Karpas-422 (cell line): ENCODE results near the gene FUBP1. TPM values are rescaled to one million over a fixed set of nuclear protein-coding genes. Genes with fewer than 3 reads are reported as not detected.
"Not testable (repeated sequence)": the region's sequence is repeated elsewhere in the genome, so short reads cannot be mapped to it uniquely, and the experiment has no call there.

ENCODE experiments used
- DNase-seq: peaks from one replicate; pipeline ENCODE4 v3.0.0-alpha.2; 2015
- H2AFZ ChIP-seq: fragments of 200-600 bp; sonication (generic); 2 replicates; pipeline ENCODE4 v1.6.1; 2014; ENCODE audit warnings: antibody characterized with exemption, low read length, mixed read lengths
- H3K27ac ChIP-seq: fragments of 200-600 bp; sonication (generic); 2 replicates; pipeline ENCODE4 v1.5.1; 2014; ENCODE audit warnings: mild to moderate bottlenecking, low read length, moderate library complexity
- H3K27me3 ChIP-seq: fragments of 200-600 bp; sonication (generic); 2 replicates; pipeline ENCODE4 v1.6.1; 2014; ENCODE audit warnings: low read length, mixed read lengths
- H3K36me3 ChIP-seq: fragments of 200-600 bp; sonication (generic); 2 replicates; pipeline ENCODE4 v1.6.1; 2014; ENCODE audit warnings: low read length, mixed read lengths; ENCODE audit not compliant: insufficient read depth
- H3K4me1 ChIP-seq: fragments of 200-600 bp; sonication (generic); 2 replicates; pipeline ENCODE4 v1.6.1; 2014; ENCODE audit warnings: mild to moderate bottlenecking, low read length, mixed read lengths
- H3K4me2 ChIP-seq: fragments of 200-600 bp; sonication (generic); 2 replicates; pipeline ENCODE4 v1.6.1; 2014; ENCODE audit warnings: low read length, low read depth, mild to moderate bottlenecking; ENCODE audit not compliant: poor library complexity, severe bottlenecking
- H3K4me3 ChIP-seq: fragments of 200-600 bp; sonication (generic); 2 replicates; pipeline ENCODE4 v1.5.1; 2014; ENCODE audit warnings: mild to moderate bottlenecking, antibody characterized with exemption, low read length, mixed read lengths
- H3K79me2 ChIP-seq: fragments of 200-600 bp; sonication (generic); 2 replicates; pipeline ENCODE4 v1.6.1; 2014; ENCODE audit warnings: mild to moderate bottlenecking, low read length, mixed read lengths
- H3K9ac ChIP-seq: fragments of 200-600 bp; sonication (generic); 2 replicates; pipeline ENCODE4 v1.6.0; 2014; ENCODE audit warnings: low read length
- H3K9me2 ChIP-seq: fragments of 200-600 bp; sonication (generic), shearing (Covaris generic); replicated peaks from 2 replicates; pipeline ENCODE4 v1.6.0; 2014; ENCODE audit warnings: mild to moderate bottlenecking, low read length, moderate library complexity; ENCODE audit not compliant: insufficient read depth
- H3K9me3 ChIP-seq: fragments of 300-700, 200-600 bp; sonication (generic); 2 replicates; pipeline ENCODE4 v1.6.1; 2014; ENCODE audit warnings: low read length, mixed read lengths
- H4K20me1 ChIP-seq: fragments of 200-600 bp; sonication (generic); 2 replicates; pipeline ENCODE4 v1.6.1; 2014; ENCODE audit warnings: mild to moderate bottlenecking, antibody characterized with exemption, low read length, low read depth; ENCODE audit not compliant: insufficient read depth
- total RNA-seq: library from RNA; depleted of rRNA; stranded (reverse); fragments of >200 nt; shearing (Covaris generic); gene quantifications from 2 replicates; pipeline ENCODE4 v1.2.3, GENCODE V29; 2014; ENCODE audit warnings: low replicate concordance

Gene FUBP1
- total RNA-seq, 1 experiment from 2014 or later, result 214 TPM

- peak overlapping the region; percentile 48; the same call in 1 of the 2 replicates for H2AFZ ChIP-seq
- H3K4me1 ChIP-seq, result peaks cover 20% of the 10 kb centered on the region
- no peaks in the 10 kb centered on the region for H3K9me3 ChIP-seq
- H3K4me3 ChIP-seq, result peak overlapping the region; percentile 41
- H3K36me3 ChIP-seq, result no peaks in the 10 kb centered on the region
- H3K9me2 ChIP-seq, result no peaks in the 10 kb centered on the region
- peak overlapping the region; percentile 30 for H3K9ac ChIP-seq
- H4K20me1 ChIP-seq, result no peaks in the 10 kb centered on the region
- no peak for DNase-seq
- no peaks in the 10 kb centered on the region for H3K27me3 ChIP-seq
- H3K4me2 ChIP-seq, result peak overlapping the region; percentile 68
- H3K27ac ChIP-seq, result no peak overlapping the region
- H3K79me2 ChIP-seq, result no peaks in the 10 kb centered on the region
These were observed 52.1 kb downstream of the FUBP1 start for GRCh38 chr1:77926561-77927357.

GRCh38 chr1:77925956-77926355 lies 52.9 kb downstream of the FUBP1 start:
- Histone ChIP-seq H3K36me3 (no peaks in the 10 kb centered on the region), H3K79me2 (no peaks in the 10 kb centered on the region), H3K27ac (no peak overlapping the region), H3K4me3 (no peak overlapping the region), H4K20me1 (no peaks in the 10 kb centered on the region), H3K27me3 (no peaks in the 10 kb centered on the region), H3K4me2 (peak overlapping the region; percentile 68), H3K9me3 (no peaks in the 10 kb centered on the region), H3K9me2 (no peaks in the 10 kb centered on the region), H3K4me1 (peaks cover 20% of the 10 kb centered on the region), H2AFZ (no peak overlapping the region), H3K9ac (no peak overlapping the region)
- DNase-seq, result no peak

- peaks cover 20% of the 10 kb centered on the region for H3K4me1 ChIP-seq
- H3K9me2 ChIP-seq, result no peaks in the 10 kb centered on the region
- no peaks in the 10 kb centered on the region for H4K20me1 ChIP-seq
- DNase-seq, result no peak
- no peak overlapping the region for H2AFZ ChIP-seq
- H3K4me2 ChIP-seq, result no peak overlapping the region
- no peaks in the 10 kb centered on the region for H3K79me2 ChIP-seq
- no peaks in the 10 kb centered on the region for H3K27me3 ChIP-seq
- H3K9me3 ChIP-seq, result no peaks in the 10 kb centered on the region
- no peak overlapping the region for H3K4me3 ChIP-seq
- H3K36me3 ChIP-seq, result no peaks in the 10 kb centered on the region
- no peak overlapping the region for H3K9ac ChIP-seq
- no peak overlapping the region for H3K27ac ChIP-seq
These were observed 53.4 kb downstream of the FUBP1 start for GRCh38 chr1:77925518-77925917.

GRCh38 chr1:77918918-77919317 lies 60.0 kb downstream of the FUBP1 start:
- H2AFZ ChIP-seq, H3K27me3 ChIP-seq, H3K27ac ChIP-seq, H3K4me3 ChIP-seq, H3K4me1 ChIP-seq, H3K4me2 ChIP-seq, H3K9me2 ChIP-seq, H3K36me3 ChIP-seq, H3K9me3 ChIP-seq, H3K9ac ChIP-seq, H3K79me2 ChIP-seq, DNase-seq, H4K20me1 ChIP-seq: not testable (repeated sequence)

- Histone ChIP-seq H3K4me1 (no peaks in the 10 kb centered on the region), H3K4me2 (no peak overlapping the region), H3K9ac (no peak overlapping the region), H3K4me3 (no peak overlapping the region), H3K9me2 (no peaks in the 10 kb centered on the region), H3K9me3 (no peaks in the 10 kb centered on the region), H2AFZ (no peak overlapping the region), H3K79me2 (no peaks in the 10 kb centered on the region), H4K20me1 (no peaks in the 10 kb centered on the region), H3K27me3 (no peaks in the 10 kb centered on the region), H3K36me3 (no peaks in the 10 kb centered on the region), H3K27ac (no peak overlapping the region)
- no peak for DNase-seq
These were observed 68.8 kb downstream of the FUBP1 start for GRCh38 chr1:77910116-77910515.

- no peaks in the 10 kb centered on the region for H4K20me1 ChIP-seq
- no peaks in the 10 kb centered on the region for H3K9me2 ChIP-seq
- H3K4me1 ChIP-seq, result no peaks in the 10 kb centered on the region
- H3K4me2 ChIP-seq, result no peak overlapping the region
- no peak for DNase-seq
- H3K79me2 ChIP-seq, result no peaks in the 10 kb centered on the region
- H3K27ac ChIP-seq, result no peak overlapping the region
- H3K36me3 ChIP-seq, result no peaks in the 10 kb centered on the region
- no peaks in the 10 kb centered on the region for H3K9me3 ChIP-seq
- H3K27me3 ChIP-seq, result no peaks in the 10 kb centered on the region
- H3K9ac ChIP-seq, result no peak overlapping the region
- no peak overlapping the region for H2AFZ ChIP-seq
- H3K4me3 ChIP-seq, result no peak overlapping the region
These were observed 72.2 kb downstream of the FUBP1 start for GRCh38 chr1:77906624-77907023.

GRCh38 chr1:77906019-77906545 lies 72.8 kb downstream of the FUBP1 start:
- Histone ChIP-seq H3K9me3 (no peaks in the 10 kb centered on the region), H2AFZ (no peak overlapping the region), H3K36me3 (no peaks in the 10 kb centered on the region), H3K4me3 (no peak overlapping the region), H3K9ac (no peak overlapping the region), H3K27ac (no peak overlapping the region), H4K20me1 (no peaks in the 10 kb centered on the region), H3K79me2 (no peaks in the 10 kb centered on the region), H3K27me3 (no peaks in the 10 kb centered on the region), H3K4me2 (no peak overlapping the region), H3K9me2 (no peaks in the 10 kb centered on the region), H3K4me1 (no peaks in the 10 kb centered on the region)
- no peak for DNase-seq

GRCh38 chr1:77905603-77906002 lies 73.3 kb downstream of the FUBP1 start:
- no peak for DNase-seq
- no peak overlapping the region for H3K9ac ChIP-seq

More at GRCh38 chr1:77905603-77906002, 73.3 kb downstream of the FUBP1 start:
- H4K20me1 ChIP-seq, result no peaks in the 10 kb centered on the region
- no peaks in the 10 kb centered on the region for H3K9me2 ChIP-seq
- H3K27ac ChIP-seq, result no peak overlapping the region
- no peaks in the 10 kb centered on the region for H3K4me1 ChIP-seq
- H3K79me2 ChIP-seq, result no peaks in the 10 kb centered on the region
- H2AFZ ChIP-seq, result no peak overlapping the region
- no peak overlapping the region for H3K4me2 ChIP-seq
- no peaks in the 10 kb centered on the region for H3K9me3 ChIP-seq
- H3K4me3 ChIP-seq, result no peak overlapping the region
- H3K27me3 ChIP-seq, result no peaks in the 10 kb centered on the region
- H3K36me3 ChIP-seq, result no peaks in the 10 kb centered on the region
